GM23338 (cell line): ENCODE results near the gene TFPI2. TPM values are rescaled to one million over a fixed set of nuclear protein-coding genes. Genes with fewer than 3 reads are reported as not detected.
"Not testable (repeated sequence)": the region's sequence is repeated elsewhere in the genome, so short reads cannot be mapped to it uniquely, and the experiment has no call there.

ENCODE experiments used
- ATAC-seq: fragments of 200-7000 bp; cut with Tn5 transposase; 3 replicates; pipeline ENCODE4 v1.9.1; 2020
- DNase-seq: peaks from one replicate; pipeline ENCODE4 v3.0.0-alpha.2; 2015; ENCODE audit warnings: low spot score
- H2AFZ ChIP-seq: fragments of 200-600 bp; sonication (generic); 2 replicates; pipeline ENCODE4 v1.8.0; 2016; ENCODE audit warnings: antibody characterized with exemption, mild to moderate bottlenecking, moderate library complexity
- H3F3A ChIP-seq: fragments of 200-600 bp; sonication (generic); replicated peaks from 2 replicates; pipeline ENCODE4 v1.8.0; 2017; ENCODE audit warnings: antibody characterized with exemption, mixed run types, low read depth
- H3K27ac ChIP-seq: fragments of 200-600 bp; sonication (generic); 2 replicates; pipeline ENCODE4 v1.6.1; 2016; ENCODE audit warnings: low read depth
- H3K27me3 ChIP-seq: fragments of 200-600 bp; sonication (generic); 2 replicates; pipeline ENCODE4 v1.8.0; 2016; ENCODE audit warnings: mild to moderate bottlenecking, mixed run types, moderate library complexity; ENCODE audit not compliant: insufficient read depth
- H3K36me3 ChIP-seq: fragments of 200-600 bp; sonication (generic); 2 replicates; pipeline ENCODE4 v1.8.0; 2016; ENCODE audit warnings: mild to moderate bottlenecking; ENCODE audit not compliant: insufficient read depth
- H3K4me1 ChIP-seq: fragments of 200-600 bp; sonication (generic); 2 replicates; pipeline ENCODE4 v1.8.0; 2016; ENCODE audit warnings: mild to moderate bottlenecking, moderate library complexity; ENCODE audit not compliant: insufficient read depth
- H3K4me2 ChIP-seq: fragments of 200-600 bp; sonication (generic); 2 replicates; pipeline ENCODE4 v1.7.1; 2017; ENCODE audit warnings: mixed run types
- H3K4me3 ChIP-seq: fragments of 200-600 bp; sonication (generic); 2 replicates; pipeline ENCODE4 v1.6.1; 2016; ENCODE audit warnings: mixed run types
- H3K79me2 ChIP-seq: fragments of 200-600 bp; sonication (generic); replicated peaks from 2 replicates; pipeline ENCODE4 v1.8.0; 2017; ENCODE audit warnings: mild to moderate bottlenecking; ENCODE audit not compliant: insufficient read depth
- H3K9me2 ChIP-seq: fragments of 200-600 bp; sonication (generic); 2 replicates; pipeline ENCODE4 v1.8.0; 2017; ENCODE audit not compliant: insufficient read depth
- H4K20me1 ChIP-seq: fragments of 200-600 bp; sonication (generic); replicated peaks from 2 replicates; pipeline ENCODE4 v1.8.0; 2017; ENCODE audit warnings: mild to moderate bottlenecking; ENCODE audit not compliant: insufficient read depth
- H3K27ac Mint-ChIP-seq: 2 replicates; pipeline ENCODE4 v1.8.0; 2020; ENCODE audit warnings: inconsistent platforms, mild to moderate bottlenecking, moderate library complexity, mixed read lengths
- H3K27me3 Mint-ChIP-seq: 3 replicates; pipeline ENCODE4 v1.8.0; 2022; ENCODE audit warnings: low read depth, mild to moderate bottlenecking, moderate library complexity, mixed read lengths, inconsistent platforms; ENCODE audit not compliant: insufficient read depth, poor library complexity
- H3K36me3 Mint-ChIP-seq: 3 replicates; pipeline ENCODE4 v1.8.0; 2021; ENCODE audit warnings: low read depth, mild to moderate bottlenecking, inconsistent platforms, moderate library complexity, mixed read lengths
- H3K4me1 Mint-ChIP-seq: 3 replicates; pipeline ENCODE4 v1.8.0; 2020; ENCODE audit warnings: mild to moderate bottlenecking, inconsistent platforms, mixed read lengths
- H3K4me3 Mint-ChIP-seq: 3 replicates; pipeline ENCODE4 v1.8.0; 2021; ENCODE audit warnings: moderate library complexity, mild to moderate bottlenecking, inconsistent platforms, mixed read lengths
- H3K9me3 Mint-ChIP-seq: 3 replicates; pipeline ENCODE4 v1.8.0; 2020; ENCODE audit warnings: moderate library complexity, mild to moderate bottlenecking, inconsistent platforms, mixed read lengths
- JUNB ChIP-seq: IDR thresholded peaks from one replicate; pipeline ENCODE4 v1.6.1; 2016; ENCODE audit warnings: antibody characterized with exemption; ENCODE audit not compliant: unreplicated experiment
- POLR2AphosphoS5 ChIP-seq: IDR thresholded peaks from 2 replicates; pipeline ENCODE4 v1.6.1; 2016; ENCODE audit warnings: antibody characterized with exemption, low read depth
- polyA plus RNA-seq: library from polyadenylated mRNA; unstranded; fragments of >200 nt; fragmentation: Nextera tagmentation; extraction: Ambion mirVana; gene quantifications from 2 replicates; pipeline ENCODE4 v1.2.1, GENCODE V29; 2016
- total RNA-seq: library from RNA; depleted of rRNA; stranded (reverse); fragments of >200 nt; shearing (Covaris generic); gene quantifications from 2 replicates; pipeline ENCODE4 v1.2.3, GENCODE V29; 2014
- TF ChIP-seq, protein P1 (sequence below): IDR thresholded peaks from one replicate; pipeline ENCODE4 v1.6.1; 2018; ENCODE audit warnings: antibody characterized with exemption; ENCODE audit not compliant: unreplicated experiment
- TF ChIP-seq, protein P2 (sequence below): fragments of 250-450 bp; sonication (Bioruptor Pico); IDR thresholded peaks from 2 replicates; pipeline ENCODE4 v1.5.0; 2020; ENCODE audit warnings: mild to moderate bottlenecking, moderate library complexity
- TF ChIP-seq, protein P3 (sequence below), 2 experiments: fragments of 200-600 bp in 1 of 2; sonication (generic) in 1 of 2; conservative IDR thresholded peaks; 2 replicates each; pipeline versions ENCODE4 v1.5.1 to v1.6.1; 2016 to 2017; ENCODE audit warnings: antibody characterized with exemption in 2 of 2, low read depth in 2 of 2, mild to moderate bottlenecking in 2 of 2, moderate library complexity in 1 of 2

Gene TFPI2
- total and polyA plus RNA-seq, 2 experiments from 2014 or later: 13.3 to 18.1 TPM

DNA sequence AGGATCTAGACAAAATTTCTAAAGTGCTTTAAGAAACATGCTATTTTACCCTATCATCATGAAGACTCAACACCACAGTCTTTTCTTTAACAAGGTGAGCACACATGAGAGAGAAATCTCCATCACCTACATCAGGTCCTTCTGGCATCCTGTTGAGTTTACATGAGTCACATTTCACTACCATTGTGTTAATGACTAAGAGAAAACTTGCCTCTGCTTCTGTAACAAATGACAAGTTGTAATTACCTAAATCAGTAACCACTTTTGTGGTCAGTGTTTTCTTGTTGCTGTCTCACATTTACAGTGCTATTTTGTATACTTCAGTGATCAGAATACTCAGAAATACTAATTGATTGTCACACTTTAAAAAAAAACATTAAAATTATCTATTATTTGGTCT lies 25.3 kb upstream of the TFPI2 start:
- H3K9me2 ChIP-seq, H3K4me1 Mint-ChIP-seq, H3K27ac Mint-ChIP-seq, H3K4me1 ChIP-seq, H3K27ac ChIP-seq, H4K20me1 ChIP-seq, DNase-seq, H3K4me3 Mint-ChIP-seq, H3K36me3 Mint-ChIP-seq, H3K36me3 ChIP-seq, H3K79me2 ChIP-seq, H3K27me3 Mint-ChIP-seq, H3K4me3 ChIP-seq, H3K9me3 Mint-ChIP-seq, H3F3A ChIP-seq, ATAC-seq, H3K4me2 ChIP-seq, H2AFZ ChIP-seq, H3K27me3 ChIP-seq: not testable (repeated sequence)

DNA sequence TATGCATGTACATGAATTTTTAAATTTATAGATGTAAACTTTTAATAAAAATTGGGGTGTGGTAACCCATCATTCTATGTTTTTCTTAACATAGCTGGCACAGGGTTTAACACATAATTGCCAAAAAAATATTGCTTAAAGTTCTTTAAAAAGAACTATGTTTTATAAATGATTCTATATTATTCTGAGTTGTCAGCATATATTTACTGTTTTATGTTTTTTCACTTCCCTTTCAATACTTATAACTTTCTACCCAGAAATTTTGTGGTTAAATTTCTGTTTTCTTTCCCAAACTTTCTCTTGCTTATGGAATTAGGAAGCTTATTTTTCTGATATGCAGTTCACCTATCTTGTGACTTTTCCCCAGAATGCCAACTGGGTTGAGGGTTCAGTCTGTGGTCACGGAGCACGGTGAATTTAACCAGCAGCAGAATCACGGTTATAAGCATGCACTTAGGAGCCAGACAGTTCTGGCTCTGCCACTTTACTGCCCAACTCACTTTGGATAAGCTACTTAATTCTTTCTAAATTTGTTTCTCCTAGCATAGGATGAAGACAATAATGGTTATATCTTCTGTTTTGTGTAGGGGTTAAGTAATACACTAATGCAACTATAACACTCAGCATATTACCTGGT lies 24.8 kb upstream of the TFPI2 start:
- not testable (repeated sequence) for H3K27ac ChIP-seq, H3K79me2 ChIP-seq, H3K4me1 ChIP-seq, H3K27ac Mint-ChIP-seq, H3K27me3 ChIP-seq, H3K4me1 Mint-ChIP-seq, DNase-seq, H2AFZ ChIP-seq, ATAC-seq, H3K4me3 Mint-ChIP-seq, H4K20me1 ChIP-seq, H3F3A ChIP-seq, H3K4me2 ChIP-seq, H3K27me3 Mint-ChIP-seq, H3K4me3 ChIP-seq, H3K36me3 Mint-ChIP-seq, H3K9me2 ChIP-seq, H3K36me3 ChIP-seq, H3K9me3 Mint-ChIP-seq

DNA sequence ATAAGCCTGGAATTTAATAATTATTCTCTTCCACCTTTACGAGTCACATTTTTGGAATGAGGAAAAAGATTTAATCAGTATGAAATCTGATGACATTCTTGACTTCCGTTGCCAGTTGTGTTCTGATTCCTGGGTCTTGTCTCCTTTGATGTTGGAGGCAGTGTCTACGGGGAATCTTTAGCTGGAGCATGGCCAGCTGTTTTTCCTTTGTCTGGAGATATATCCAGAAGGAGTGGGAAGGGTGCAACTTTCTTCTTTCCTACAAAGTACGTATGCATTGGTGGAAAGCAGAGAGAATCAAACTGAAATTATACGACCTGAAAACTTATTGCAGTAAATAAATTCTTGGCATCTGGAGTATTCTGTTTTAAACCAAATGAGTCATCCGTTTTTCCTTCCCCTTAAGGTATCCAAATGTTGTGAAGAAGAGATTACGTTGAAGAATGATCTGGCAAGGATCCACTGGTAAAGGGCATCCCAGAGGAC lies 24.1 kb upstream of the TFPI2 start:
- Mint-ChIP-seq H3K9me3 (no peaks in the 10 kb centered on the region), H3K4me3 (no peak overlapping the region), H3K27me3 (no peaks in the 10 kb centered on the region), H3K27ac (no peak overlapping the region), H3K4me1 (no peaks in the 10 kb centered on the region), H3K36me3 (no peaks in the 10 kb centered on the region)
- H3K4me2 ChIP-seq: no peak overlapping the region
- no peaks in the 10 kb centered on the region for H3K4me1 ChIP-seq
- H2AFZ ChIP-seq: no peak overlapping the region
- ATAC-seq (no peak), DNase-seq (no peak)
- H3F3A ChIP-seq: no peaks in the 10 kb centered on the region
- no peak overlapping the region for H3K4me3 ChIP-seq
- H3K27me3 ChIP-seq: no peaks in the 10 kb centered on the region
- H3K27ac ChIP-seq: no peak overlapping the region
- no peaks in the 10 kb centered on the region for H3K36me3 ChIP-seq
- no peaks in the 10 kb centered on the region for H4K20me1 ChIP-seq
- no peaks in the 10 kb centered on the region for H3K9me2 ChIP-seq
- no peaks in the 10 kb centered on the region for H3K79me2 ChIP-seq
- no peak for TF ChIP-seq JUNB
- TF ChIP-seq, protein P1, sequence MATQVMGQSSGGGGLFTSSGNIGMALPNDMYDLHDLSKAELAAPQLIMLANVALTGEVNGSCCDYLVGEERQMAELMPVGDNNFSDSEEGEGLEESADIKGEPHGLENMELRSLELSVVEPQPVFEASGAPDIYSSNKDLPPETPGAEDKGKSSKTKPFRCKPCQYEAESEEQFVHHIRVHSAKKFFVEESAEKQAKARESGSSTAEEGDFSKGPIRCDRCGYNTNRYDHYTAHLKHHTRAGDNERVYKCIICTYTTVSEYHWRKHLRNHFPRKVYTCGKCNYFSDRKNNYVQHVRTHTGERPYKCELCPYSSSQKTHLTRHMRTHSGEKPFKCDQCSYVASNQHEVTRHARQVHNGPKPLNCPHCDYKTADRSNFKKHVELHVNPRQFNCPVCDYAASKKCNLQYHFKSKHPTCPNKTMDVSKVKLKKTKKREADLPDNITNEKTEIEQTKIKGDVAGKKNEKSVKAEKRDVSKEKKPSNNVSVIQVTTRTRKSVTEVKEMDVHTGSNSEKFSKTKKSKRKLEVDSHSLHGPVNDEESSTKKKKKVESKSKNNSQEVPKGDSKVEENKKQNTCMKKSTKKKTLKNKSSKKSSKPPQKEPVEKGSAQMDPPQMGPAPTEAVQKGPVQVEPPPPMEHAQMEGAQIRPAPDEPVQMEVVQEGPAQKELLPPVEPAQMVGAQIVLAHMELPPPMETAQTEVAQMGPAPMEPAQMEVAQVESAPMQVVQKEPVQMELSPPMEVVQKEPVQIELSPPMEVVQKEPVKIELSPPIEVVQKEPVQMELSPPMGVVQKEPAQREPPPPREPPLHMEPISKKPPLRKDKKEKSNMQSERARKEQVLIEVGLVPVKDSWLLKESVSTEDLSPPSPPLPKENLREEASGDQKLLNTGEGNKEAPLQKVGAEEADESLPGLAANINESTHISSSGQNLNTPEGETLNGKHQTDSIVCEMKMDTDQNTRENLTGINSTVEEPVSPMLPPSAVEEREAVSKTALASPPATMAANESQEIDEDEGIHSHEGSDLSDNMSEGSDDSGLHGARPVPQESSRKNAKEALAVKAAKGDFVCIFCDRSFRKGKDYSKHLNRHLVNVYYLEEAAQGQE: no peak
- TF ChIP-seq, protein P2, sequence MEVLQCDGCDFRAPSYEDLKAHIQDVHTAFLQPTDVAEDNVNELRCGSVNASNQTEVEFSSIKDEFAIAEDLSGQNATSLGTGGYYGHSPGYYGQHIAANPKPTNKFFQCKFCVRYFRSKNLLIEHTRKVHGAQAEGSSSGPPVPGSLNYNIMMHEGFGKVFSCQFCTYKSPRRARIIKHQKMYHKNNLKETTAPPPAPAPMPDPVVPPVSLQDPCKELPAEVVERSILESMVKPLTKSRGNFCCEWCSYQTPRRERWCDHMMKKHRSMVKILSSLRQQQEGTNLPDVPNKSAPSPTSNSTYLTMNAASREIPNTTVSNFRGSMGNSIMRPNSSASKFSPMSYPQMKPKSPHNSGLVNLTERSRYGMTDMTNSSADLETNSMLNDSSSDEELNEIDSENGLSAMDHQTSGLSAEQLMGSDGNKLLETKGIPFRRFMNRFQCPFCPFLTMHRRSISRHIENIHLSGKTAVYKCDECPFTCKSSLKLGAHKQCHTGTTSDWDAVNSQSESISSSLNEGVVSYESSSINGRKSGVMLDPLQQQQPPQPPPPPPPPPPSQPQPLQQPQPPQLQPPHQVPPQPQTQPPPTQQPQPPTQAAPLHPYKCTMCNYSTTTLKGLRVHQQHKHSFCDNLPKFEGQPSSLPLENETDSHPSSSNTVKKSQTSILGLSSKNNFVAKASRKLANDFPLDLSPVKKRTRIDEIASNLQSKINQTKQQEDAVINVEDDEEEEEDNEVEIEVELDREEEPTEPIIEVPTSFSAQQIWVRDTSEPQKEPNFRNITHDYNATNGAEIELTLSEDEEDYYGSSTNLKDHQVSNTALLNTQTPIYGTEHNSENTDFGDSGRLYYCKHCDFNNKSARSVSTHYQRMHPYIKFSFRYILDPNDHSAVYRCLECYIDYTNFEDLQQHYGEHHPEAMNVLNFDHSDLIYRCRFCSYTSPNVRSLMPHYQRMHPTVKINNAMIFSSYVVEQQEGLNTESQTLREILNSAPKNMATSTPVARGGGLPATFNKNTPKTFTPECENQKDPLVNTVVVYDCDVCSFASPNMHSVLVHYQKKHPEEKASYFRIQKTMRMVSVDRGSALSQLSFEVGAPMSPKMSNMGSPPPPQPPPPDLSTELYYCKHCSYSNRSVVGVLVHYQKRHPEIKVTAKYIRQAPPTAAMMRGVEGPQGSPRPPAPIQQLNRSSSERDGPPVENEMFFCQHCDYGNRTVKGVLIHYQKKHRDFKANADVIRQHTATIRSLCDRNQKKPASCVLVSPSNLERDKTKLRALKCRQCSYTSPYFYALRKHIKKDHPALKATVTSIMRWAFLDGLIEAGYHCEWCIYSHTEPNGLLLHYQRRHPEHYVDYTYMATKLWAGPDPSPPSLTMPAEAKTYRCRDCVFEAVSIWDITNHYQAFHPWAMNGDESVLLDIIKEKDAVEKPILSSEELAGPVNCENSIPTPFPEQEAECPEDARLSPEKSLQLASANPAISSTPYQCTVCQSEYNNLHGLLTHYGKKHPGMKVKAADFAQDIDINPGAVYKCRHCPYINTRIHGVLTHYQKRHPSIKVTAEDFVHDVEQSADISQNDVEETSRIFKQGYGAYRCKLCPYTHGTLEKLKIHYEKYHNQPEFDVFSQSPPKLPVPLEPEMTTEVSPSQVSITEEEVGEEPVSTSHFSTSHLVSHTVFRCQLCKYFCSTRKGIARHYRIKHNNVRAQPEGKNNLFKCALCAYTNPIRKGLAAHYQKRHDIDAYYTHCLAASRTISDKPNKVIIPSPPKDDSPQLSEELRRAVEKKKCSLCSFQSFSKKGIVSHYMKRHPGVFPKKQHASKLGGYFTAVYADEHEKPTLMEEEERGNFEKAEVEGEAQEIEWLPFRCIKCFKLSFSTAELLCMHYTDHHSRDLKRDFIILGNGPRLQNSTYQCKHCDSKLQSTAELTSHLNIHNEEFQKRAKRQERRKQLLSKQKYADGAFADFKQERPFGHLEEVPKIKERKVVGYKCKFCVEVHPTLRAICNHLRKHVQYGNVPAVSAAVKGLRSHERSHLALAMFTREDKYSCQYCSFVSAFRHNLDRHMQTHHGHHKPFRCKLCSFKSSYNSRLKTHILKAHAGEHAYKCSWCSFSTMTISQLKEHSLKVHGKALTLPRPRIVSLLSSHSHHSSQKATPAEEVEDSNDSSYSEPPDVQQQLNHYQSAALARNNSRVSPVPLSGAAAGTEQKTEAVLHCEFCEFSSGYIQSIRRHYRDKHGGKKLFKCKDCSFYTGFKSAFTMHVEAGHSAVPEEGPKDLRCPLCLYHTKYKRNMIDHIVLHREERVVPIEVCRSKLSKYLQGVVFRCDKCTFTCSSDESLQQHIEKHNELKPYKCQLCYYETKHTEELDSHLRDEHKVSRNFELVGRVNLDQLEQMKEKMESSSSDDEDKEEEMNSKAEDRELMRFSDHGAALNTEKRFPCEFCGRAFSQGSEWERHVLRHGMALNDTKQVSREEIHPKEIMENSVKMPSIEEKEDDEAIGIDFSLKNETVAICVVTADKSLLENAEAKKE (CRISPR knock-in tag): no peak
- TF ChIP-seq, protein P3, sequence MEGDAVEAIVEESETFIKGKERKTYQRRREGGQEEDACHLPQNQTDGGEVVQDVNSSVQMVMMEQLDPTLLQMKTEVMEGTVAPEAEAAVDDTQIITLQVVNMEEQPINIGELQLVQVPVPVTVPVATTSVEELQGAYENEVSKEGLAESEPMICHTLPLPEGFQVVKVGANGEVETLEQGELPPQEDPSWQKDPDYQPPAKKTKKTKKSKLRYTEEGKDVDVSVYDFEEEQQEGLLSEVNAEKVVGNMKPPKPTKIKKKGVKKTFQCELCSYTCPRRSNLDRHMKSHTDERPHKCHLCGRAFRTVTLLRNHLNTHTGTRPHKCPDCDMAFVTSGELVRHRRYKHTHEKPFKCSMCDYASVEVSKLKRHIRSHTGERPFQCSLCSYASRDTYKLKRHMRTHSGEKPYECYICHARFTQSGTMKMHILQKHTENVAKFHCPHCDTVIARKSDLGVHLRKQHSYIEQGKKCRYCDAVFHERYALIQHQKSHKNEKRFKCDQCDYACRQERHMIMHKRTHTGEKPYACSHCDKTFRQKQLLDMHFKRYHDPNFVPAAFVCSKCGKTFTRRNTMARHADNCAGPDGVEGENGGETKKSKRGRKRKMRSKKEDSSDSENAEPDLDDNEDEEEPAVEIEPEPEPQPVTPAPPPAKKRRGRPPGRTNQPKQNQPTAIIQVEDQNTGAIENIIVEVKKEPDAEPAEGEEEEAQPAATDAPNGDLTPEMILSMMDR (conservative IDR thresholded peaks at IDR 0.05; ENCODE audit: low read depth in 2 of 2): no peak
- TF ChIP-seq POLR2AphosphoS5: no peak
